ENCODE results near the gene GAS2.
A peak's percentile ranks its signal among the peaks of the same experiment; 100 is the strongest.
"Not testable (repeated sequence)": the region's sequence is repeated elsewhere in the genome, so short reads cannot be mapped to it uniquely, and the experiment has no call there.

The GAS2 gene

GRCh38 chr11:22666325-22666687 lies at the start of gene GAS2:
Gene GAS2 (plus strand): TSS chr11:22666611. CDS start chr11:22674870, 8,259 bp downstream.
- no peak for DNase-seq (ENCODE audit: extremely low spot score, insufficient read length, low read depth)
- peak; percentile 70 for FAIRE-seq

- FAIRE-seq = no peak
- no peak for DNase-seq (ENCODE audit: extremely low spot score, insufficient read length, low read depth)
Measured at GRCh38 chr11:22617868-22618267, 48.5 kb upstream of the GAS2 start.

- peak; percentile 25 for DNase-seq (ENCODE audit: extremely low spot score, insufficient read length, low read depth)
Measured at GRCh38 chr11:22624742-22625447, 41.5 kb upstream of the GAS2 start.

GRCh38 chr11:22625448-22626287 lies 40.7 kb upstream of the GAS2 start, which contains the start of gene FANCF:
Gene FANCF (minus strand): TSS chr11:22625823. CDS start chr11:22625810, 13 bp downstream.
- FAIRE-seq (peak; percentile 99), DNase-seq (ENCODE audit: extremely low spot score, insufficient read length, low read depth) (peak; percentile 75)

More at GRCh38 chr11:22624742-22625447, 41.5 kb upstream of the GAS2 start:
- peak; percentile 89 for FAIRE-seq

GRCh38 chr11:22626573-22627239 lies 39.7 kb upstream of the GAS2 start:
- FAIRE-seq (peak; percentile 12), DNase-seq (ENCODE audit: extremely low spot score, insufficient read length, low read depth) (no peak)

- FAIRE-seq = no peak
- no peak for DNase-seq (ENCODE audit: extremely low spot score, insufficient read length, low read depth)
Measured at GRCh38 chr11:22627421-22627820, 39.0 kb upstream of the GAS2 start.

GRCh38 chr11:22633354-22633902 lies 33.0 kb upstream of the GAS2 start:
- DNase-seq (ENCODE audit: extremely low spot score, insufficient read length, low read depth) (no peak), FAIRE-seq (no peak)

- FAIRE-seq (no peak), DNase-seq (ENCODE audit: extremely low spot score, insufficient read length, low read depth) (no peak)
Measured at GRCh38 chr11:22634897-22635629, 31.3 kb upstream of the GAS2 start.

GRCh38 chr11:22635689-22636088 lies 30.7 kb upstream of the GAS2 start:
- no peak for FAIRE-seq
- DNase-seq (ENCODE audit: extremely low spot score, insufficient read length, low read depth) = no peak

- DNase-seq (ENCODE audit: extremely low spot score, insufficient read length, low read depth) (no peak), FAIRE-seq (no peak)
Measured at GRCh38 chr11:22640862-22641261, 25.5 kb upstream of the GAS2 start.

GRCh38 chr11:22641559-22641958 lies 24.9 kb upstream of the GAS2 start:
- DNase-seq (ENCODE audit: extremely low spot score, insufficient read length, low read depth) (no peak), FAIRE-seq (no peak)

- not testable (repeated sequence) for DNase-seq (ENCODE audit: extremely low spot score, insufficient read length, low read depth); FAIRE-seq
Measured at GRCh38 chr11:22652346-22652745, 14.1 kb upstream of the GAS2 start.

GRCh38 chr11:22656130-22656529 lies 10.3 kb upstream of the GAS2 start:
- no peak for FAIRE-seq

GRCh38 chr11:22657101-22657694 lies 9.2 kb upstream of the GAS2 start:
- no peak for DNase-seq (ENCODE audit: extremely low spot score, insufficient read length, low read depth)
- FAIRE-seq = peak; percentile 97

More at GRCh38 chr11:22656130-22656529, 10.3 kb upstream of the GAS2 start:
- no peak for DNase-seq (ENCODE audit: extremely low spot score, insufficient read length, low read depth)

GRCh38 chr11:22659783-22660182 lies 6.6 kb upstream of the GAS2 start:
- FAIRE-seq (no peak), DNase-seq (ENCODE audit: extremely low spot score, insufficient read length, low read depth) (no peak)

- DNase-seq (ENCODE audit: extremely low spot score, insufficient read length, low read depth) (no peak), FAIRE-seq (no peak)
Measured at GRCh38 chr11:22666688-22667439, 453 bp downstream of the GAS2 start.

GRCh38 chr11:22668005-22668796 lies 1.8 kb downstream of the GAS2 start:
- peak; percentile 86 for FAIRE-seq
- no peak for DNase-seq (ENCODE audit: extremely low spot score, insufficient read length, low read depth)

GRCh38 chr11:22669368-22669767 lies 3.0 kb downstream of the GAS2 start:
- DNase-seq (ENCODE audit: extremely low spot score, insufficient read length, low read depth) = no peak
- peak; percentile 33 for FAIRE-seq
